HEK293T (cell line): ENCODE data around the gene HCK.

Experiments
- BHLHE40 ChIP-seq: fragments of 450-650 bp; IDR thresholded peaks from 2 replicates; pipeline ENCODE4 v1.6.1; 2016; ENCODE audit warnings: mild to moderate bottlenecking, moderate library complexity, borderline replicate concordance
- ELF4 ChIP-seq: fragments of 450-650 bp; IDR thresholded peaks from 2 replicates; pipeline ENCODE4 v1.6.1; 2017; ENCODE audit warnings: antibody characterized with exemption
- FOXA1 ChIP-seq: fragments of 450-650 bp; IDR thresholded peaks from 2 replicates; pipeline ENCODE4 v1.6.1; 2016; ENCODE audit warnings: mild to moderate bottlenecking
- FOXK2 ChIP-seq: fragments of 450-650 bp; IDR thresholded peaks from 2 replicates; pipeline ENCODE4 v1.6.1; 2016; ENCODE audit warnings: mild to moderate bottlenecking
- FOXM1 ChIP-seq: fragments of 450-650 bp; IDR thresholded peaks from 2 replicates; pipeline ENCODE4 v1.6.1; 2017; ENCODE audit warnings: mild to moderate bottlenecking, borderline replicate concordance
- HDGF ChIP-seq: fragments of 450-650 bp; IDR thresholded peaks from 2 replicates; pipeline ENCODE4 v1.6.1; 2017; ENCODE audit warnings: antibody characterized with exemption, borderline replicate concordance
- NFRKB ChIP-seq: fragments of 450-650 bp; IDR thresholded peaks from 2 replicates; pipeline ENCODE4 v1.6.1; 2016; ENCODE audit warnings: mild to moderate bottlenecking, moderate library complexity
- PKNOX1 ChIP-seq: fragments of 450-650 bp; IDR thresholded peaks from 2 replicates; pipeline ENCODE4 v1.6.1; 2016
- SP1 ChIP-seq: fragments of 450-650 bp; IDR thresholded peaks from 2 replicates; pipeline ENCODE4 v1.6.1; 2017
- SUZ12 ChIP-seq: fragments of 450-650 bp; IDR thresholded peaks from 2 replicates; pipeline ENCODE4 v1.6.1; 2016; ENCODE audit warnings: mild to moderate bottlenecking
- TARDBP ChIP-seq: fragments of 450-650 bp; IDR thresholded peaks from 2 replicates; pipeline ENCODE4 v1.6.1; 2016
- ZNF384 ChIP-seq: fragments of 450-650 bp; IDR thresholded peaks from 2 replicates; pipeline ENCODE4 v1.6.1; 2016

DNA sequence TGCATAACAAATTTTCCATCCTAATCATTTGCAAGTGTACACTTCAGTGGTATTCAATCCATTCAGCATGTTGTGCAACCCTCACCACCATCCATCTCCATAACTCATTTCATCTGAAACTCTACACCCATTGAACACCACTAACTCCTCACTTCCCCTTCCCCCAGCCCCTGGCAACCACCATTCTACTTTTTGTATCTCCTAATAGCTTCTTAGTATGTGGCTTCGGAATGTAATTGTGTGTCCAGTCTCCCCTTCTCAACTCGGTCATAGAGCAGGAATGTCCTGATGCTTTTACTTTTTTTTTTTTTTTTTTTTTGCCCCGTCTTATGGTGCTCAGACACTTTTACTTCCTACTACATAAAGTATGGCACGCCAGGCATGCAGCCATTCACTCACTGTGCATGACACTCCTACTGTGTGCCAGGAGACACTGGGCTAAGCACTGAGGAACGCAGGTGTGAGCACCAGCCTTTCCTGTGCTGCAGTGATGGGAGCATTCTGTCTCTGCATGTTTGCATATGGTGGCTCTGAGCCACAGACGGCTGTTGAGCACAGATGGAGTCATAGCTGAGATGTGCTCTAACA, 15.3 kb downstream of the HCK start:
- TF ChIP-seq SUZ12 (no peak), FOXK2 (no peak), NFRKB (no peak), ZNF384 (no peak), ELF4 (no peak), SP1 (no peak), TARDBP (no peak), BHLHE40 (no peak), FOXA1 (no peak), HDGF (no peak), FOXM1 (no peak), PKNOX1 (no peak)
